Uterus (tissue), 2 donors: ENCODE measurements around the gene ZNF574.

Source experiments
- CTCF ChIP-seq, 4 experiments: fragments of 200-600 bp in 2 of 4; fragments of 450-650 bp in 2 of 4; sonication (generic) in 2 of 4; IDR thresholded peaks; one replicate each; pipeline ENCODE4 v1.5.1; 2016 to 2019; ENCODE audit warnings: antibody characterized with exemption in 4 of 4, mild to moderate bottlenecking in 2 of 4, moderate library complexity in 1 of 4
- POLR2A ChIP-seq, 2 donors: fragments of 450-650 bp; IDR thresholded peaks; one replicate each; pipeline ENCODE4 v1.6.1; 2016; ENCODE audit warnings: antibody characterized with exemption in 2 of 2, mild to moderate bottlenecking in 1 of 2, moderate library complexity in 1 of 2

- TF ChIP-seq CTCF (IDR thresholded peaks at IDR 0.05) (no peak), POLR2A (IDR thresholded peaks at IDR 0.05) (no peak)
Observed at GRCh38 chr19:42125536-42125935, 49.6 kb downstream of the ZNF574 start.
